Uterus (tissue), 4 donors: ENCODE data around the gene TTC23. TPM values are rescaled to one million over a fixed set of nuclear protein-coding genes. Genes with fewer than 3 reads are reported as not detected.
A peak's percentile ranks its signal among the peaks of the same experiment; 100 is the strongest.
"Not testable (repeated sequence)": the region's sequence is repeated elsewhere in the genome, so short reads cannot be mapped to it uniquely, and the experiment has no call there.

ENCODE experiments used
- DNase-seq, 2 donors: peaks; one replicate each; pipeline ENCODE4 v3.0.0-alpha.2; 2019 to 2020
- H3K27ac ChIP-seq, 2 donors: fragments of 200-600 bp; sonication (generic); 1 replicate in 1 of 2; 2 replicates in 1 of 2; pipeline ENCODE4 v1.5.1; 2016 to 2018
- H3K27me3 ChIP-seq, 2 donors: fragments of 200-600 bp; sonication (generic); one replicate each; pipeline ENCODE4 v1.5.1; 2018 to 2019; ENCODE audit warnings: control low read depth in 1 of 2
- H3K36me3 ChIP-seq, 2 donors: fragments of 200-600 bp; sonication (generic); one replicate each; pipeline ENCODE4 v1.5.1; 2019; ENCODE audit warnings: control low read depth in 1 of 2
- H3K4me1 ChIP-seq, 2 donors: fragments of 200-600 bp; sonication (generic); one replicate each; pipeline ENCODE4 v1.5.1; 2018 to 2019; ENCODE audit warnings: control low read depth in 1 of 2
- H3K4me3 ChIP-seq, 2 donors: fragments of 200-600 bp; sonication (generic); 1 replicate in 1 of 2; 2 replicates in 1 of 2; pipeline ENCODE4 v1.5.1; 2018 to 2019; ENCODE audit warnings: mild to moderate bottlenecking in 1 of 2
- H3K9me3 ChIP-seq, 2 donors: fragments of 200-600 bp; sonication (generic); one replicate each; pipeline ENCODE4 v1.5.1; 2019; ENCODE audit warnings: control low read depth in 1 of 2
- CTCF ChIP-seq, 4 experiments: fragments of 200-600 bp in 2 of 4; fragments of 450-650 bp in 2 of 4; sonication (generic) in 2 of 4; IDR thresholded peaks; one replicate each; pipeline ENCODE4 v1.5.1; 2016 to 2019; ENCODE audit warnings: antibody characterized with exemption in 4 of 4, mild to moderate bottlenecking in 2 of 4, moderate library complexity in 1 of 4
- POLR2A ChIP-seq, 2 donors: fragments of 450-650 bp; IDR thresholded peaks; one replicate each; pipeline ENCODE4 v1.6.1; 2016; ENCODE audit warnings: antibody characterized with exemption in 2 of 2, mild to moderate bottlenecking in 1 of 2, moderate library complexity in 1 of 2
- intact Hi-C: fragments of 100-400 bp; cut with DNase I; formaldehyde crosslinking; loops from one replicate; pipeline ENCODE4 v1.15.1; 2023; ENCODE audit warnings: low total_unique reads
- total RNA-seq, 4 donors: library from RNA; depleted of rRNA in 3 of 4; stranded (reverse); fragments of >200 nt in 3 of 4; gene quantifications; one replicate each; pipeline versions ENCODE4 v1.1.0 to v1.2.4, GENCODE V29; 2014 to 2023
- donor health status: DM: yes; HTN: yes; CAD: no.

TTC23 gene
- total RNA-seq, 4 donors from 2014 or later = 10.0 to 54.1 (median 31.0) TPM

GRCh38 chr15:99115300-99116215, 133.8 kb downstream of the TTC23 start:
- TF ChIP-seq POLR2A (IDR thresholded peaks at IDR 0.05) (no peak), CTCF (IDR thresholded peaks at IDR 0.05) (no peak)
- Histone ChIP-seq H3K4me3 (no peak overlapping the region), H3K36me3 (no peaks in the 10 kb centered on the region), H3K27ac (no peak overlapping the region), H3K9me3 (no peaks in the 10 kb centered on the region), H3K4me1 (no peaks in the 10 kb centered on the region), H3K27me3 (no peaks in the 10 kb centered on the region)
- DNase-seq = no peak
- intact Hi-C loops = no loop called here

GRCh38 chr15:99114511-99115299, 134.7 kb downstream of the TTC23 start:
- TF ChIP-seq CTCF (IDR thresholded peaks at IDR 0.05) = no peak
- no peak for TF ChIP-seq POLR2A (IDR thresholded peaks at IDR 0.05)
- Histone ChIP-seq H3K36me3 (no peaks in the 10 kb centered on the region), H3K27me3 (no peaks in the 10 kb centered on the region), H3K4me3 (no peak overlapping the region), H3K4me1 (no peaks in the 10 kb centered on the region), H3K27ac (no peak overlapping the region), H3K9me3 (no peaks in the 10 kb centered on the region)
- intact Hi-C loops = no loop called here
- DNase-seq = no peak

- Histone ChIP-seq H3K27ac (no peak overlapping the region), H3K4me3 (no peak overlapping the region), H3K36me3 (no peaks in the 10 kb centered on the region), H3K27me3 (no peaks in the 10 kb centered on the region), H3K4me1 (no peaks in the 10 kb centered on the region), H3K9me3 (no peaks in the 10 kb centered on the region)
- no peak for TF ChIP-seq CTCF (IDR thresholded peaks at IDR 0.05)
- TF ChIP-seq POLR2A (IDR thresholded peaks at IDR 0.05) = no peak
- DNase-seq = no peak
- intact Hi-C loops = no loop called here
Measured at GRCh38 chr15:99113547-99114271, 135.7 kb downstream of the TTC23 start.

- H3K4me1 ChIP-seq, intact Hi-C loops, H3K27me3 ChIP-seq, H3K36me3 ChIP-seq, H3K4me3 ChIP-seq, DNase-seq, H3K27ac ChIP-seq, H3K9me3 ChIP-seq: not testable (repeated sequence)
Measured at GRCh38 chr15:99111641-99112040, 137.7 kb downstream of the TTC23 start.

GRCh38 chr15:99110581-99111320, 138.6 kb downstream of the TTC23 start:
- Histone ChIP-seq H3K4me1 (no peaks in the 10 kb centered on the region), H3K27ac (peak overlapping the region in 1 of 2 donors; percentile 49), H3K4me3 (no peak overlapping the region), H3K9me3 (no peaks in the 10 kb centered on the region), H3K36me3 (no peaks in the 10 kb centered on the region), H3K27me3 (no peaks in the 10 kb centered on the region)
- DNase-seq = peak in 1 of 2 donors; percentile 40
- intact Hi-C loops = no loop called here
- TF ChIP-seq POLR2A (IDR thresholded peaks at IDR 0.05) (no peak), CTCF (IDR thresholded peaks at IDR 0.05) (no peak)
